Measurements from ENCODE around the gene HCRTR2. TPM values are rescaled to one million over a fixed set of nuclear protein-coding genes. Genes with fewer than 3 reads are reported as not detected.

Gene HCRTR2
- total and polyA plus RNA-seq, 3 experiments from 2014 or later = not detected

DNA sequence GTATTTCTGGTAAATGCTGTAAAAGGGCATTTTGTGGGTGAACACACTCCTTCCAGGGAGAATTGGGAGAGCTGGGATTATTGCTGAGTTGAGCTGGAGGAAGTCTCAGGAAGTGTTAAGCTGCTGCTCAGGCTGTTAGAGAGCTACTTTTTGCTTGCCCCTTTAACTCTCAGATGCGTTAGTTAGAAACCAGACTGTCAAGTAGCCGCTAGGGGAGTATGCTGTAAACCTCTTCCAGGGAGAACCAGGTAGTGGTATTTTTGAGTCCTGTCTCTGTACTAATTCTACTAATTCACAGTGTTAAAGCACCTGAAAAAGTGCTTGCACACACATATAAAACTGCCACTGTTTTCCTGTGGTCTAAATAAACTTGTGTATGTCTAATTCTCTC, 146.4 kb downstream of the HCRTR2 start:
- Mint-ChIP-seq H3K27me3 (no peaks in the 10 kb centered on the region), H3K27ac (no peak overlapping the region), H3K4me1 (no peaks in the 10 kb centered on the region), H3K4me3 (no peak overlapping the region), H3K9me3 (peaks cover 6 to 39% (median 12%) of the 10 kb centered on the region in 5 donors), H3K36me3 (no peaks in the 10 kb centered on the region)
- no peak for DNase-seq
- Histone ChIP-seq H3K4me1 (ENCODE audit: insufficient read depth, low read length) (no peaks in the 10 kb centered on the region), H3K9me3 (ENCODE audit: low read length) (no peaks in the 10 kb centered on the region), H3K27ac (ENCODE audit: low read depth, low read length) (no peak overlapping the region), H3K36me3 (ENCODE audit: insufficient read depth, low read length) (no peaks in the 10 kb centered on the region), H3K27me3 (ENCODE audit: insufficient read depth, low read length, poor library complexity, severe bottlenecking) (no peaks in the 10 kb centered on the region), H3K4me3 (ENCODE audit: low read length) (no peak overlapping the region)
- POLR2A ChIA-PET = no interaction called here
- CTCF ChIA-PET = no interaction called here

GRCh38 chr6:55327169-55327568, 152.9 kb downstream of the HCRTR2 start, which contains the start of gene GFRAL:
Gene GFRAL, plus strand, starts transcription at chr6:55327469. Its CDS starts 86 bp downstream, at chr6:55327555.
- no peaks in the 10 kb centered on the region for H3K4me1 Mint-ChIP-seq

More at GRCh38 chr6:55327169-55327568, 152.9 kb downstream of the HCRTR2 start, which contains the start of gene GFRAL:
- no peaks in the 10 kb centered on the region for H3K36me3 ChIP-seq (ENCODE audit: insufficient read depth, low read length)
- H3K4me1 ChIP-seq (ENCODE audit: insufficient read depth, low read length) = no peaks in the 10 kb centered on the region
- no peak within 1 kb of the TSS for H3K4me3 ChIP-seq (ENCODE audit: low read length)
- ChIA-PET CTCF (no interaction called here), POLR2A (no interaction called here)
- no peaks in the 10 kb centered on the region for H3K9me3 ChIP-seq (ENCODE audit: low read length)
- H3K9me3 Mint-ChIP-seq = peaks cover 3 to 38% (median 5%) of the 10 kb centered on the region in 5 donors
- no peaks in the 10 kb centered on the region for H3K27me3 Mint-ChIP-seq
- H3K27ac ChIP-seq (ENCODE audit: low read depth, low read length) = no peak within 1 kb of the TSS
- no peak within 1 kb of the TSS for H3K4me3 Mint-ChIP-seq
- no peak within 1 kb of the TSS for H3K27ac Mint-ChIP-seq
- no peak for DNase-seq
- H3K36me3 Mint-ChIP-seq = no peaks in the 10 kb centered on the region
- H3K27me3 ChIP-seq (ENCODE audit: insufficient read depth, low read length, poor library complexity, severe bottlenecking) = no peaks in the 10 kb centered on the region

Other genes with a start within 250 kb of the HCRTR2 start
- gene GFRAL, start 153.0 kb downstream of the HCRTR2 start, total RNA-seq = not detected
- gene GFRAL, start 153.0 kb downstream of the HCRTR2 start, polyA plus RNA-seq = not detected